ENCODE results near the gene C1QTNF5. TPM values are rescaled to one million over a fixed set of nuclear protein-coding genes. Genes with fewer than 3 reads are reported as not detected.

Gene C1QTNF5
- total and polyA plus RNA-seq, 5 donors from 2014 or later, result not detected

- Mint-ChIP-seq H3K27me3 (peaks cover 18% of the 10 kb centered on the region), H3K27ac (no peak overlapping the region)
Observed at GRCh38 chr11:119371067-119371601, 30.5 kb upstream of the C1QTNF5 start.

DNA sequence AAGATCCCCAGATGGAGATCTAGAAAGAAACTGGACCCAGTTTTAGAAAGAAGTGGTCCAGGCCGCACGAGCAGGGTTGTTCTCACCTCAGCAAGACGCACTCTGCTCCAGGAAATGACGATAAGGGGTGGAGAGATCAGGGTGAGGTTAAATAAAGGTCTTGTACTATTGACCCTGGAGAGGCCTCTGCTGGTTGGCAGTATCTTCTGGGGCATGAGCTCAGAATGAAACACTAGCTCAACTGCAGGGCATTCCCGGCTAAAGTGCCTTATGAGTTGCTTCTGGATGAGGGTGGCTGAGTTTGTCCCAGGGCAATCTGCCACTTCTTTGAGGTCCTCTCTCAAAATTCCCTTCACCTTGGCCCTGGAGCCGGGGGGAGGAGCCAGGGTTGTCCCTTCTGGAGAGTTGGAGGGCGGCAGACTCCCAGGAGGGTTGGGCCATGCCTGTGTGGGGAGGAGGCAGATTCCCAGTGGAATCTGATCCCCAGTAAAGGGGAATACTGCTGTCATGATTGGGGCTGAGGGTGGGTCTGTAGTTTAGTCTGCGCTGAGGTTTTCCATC is 29.9 kb upstream of the C1QTNF5 start:
- Mint-ChIP-seq H3K9me3 (peaks cover 0 to 1% (median 0%) of the 10 kb centered on the region in 7 donors), H3K27ac (no peak overlapping the region), H3K36me3 (no peaks in the 10 kb centered on the region), H3K27me3 (peaks cover 24% of the 10 kb centered on the region), H3K4me3 (no peak overlapping the region), H3K4me1 (peaks cover 0 to 3% (median 0%) of the 10 kb centered on the region in 4 donors)
- Histone ChIP-seq H3K36me3 (ENCODE audit: control insufficient read depth, insufficient read depth, low read length) (no peaks in the 10 kb centered on the region), H3K27ac (ENCODE audit: insufficient read depth, low read length, poor library complexity, severe bottlenecking) (no peak overlapping the region), H3K27me3 (ENCODE audit: control insufficient read depth, insufficient read depth, low read length) (peaks cover 11% of the 10 kb centered on the region), H3K4me3 (ENCODE audit: low read depth, low read length) (no peak overlapping the region), H3K9me3 (ENCODE audit: control insufficient read depth in 2 of 2, low read length in 2 of 2) (no peaks in the 10 kb centered on the region), H3K4me1 (ENCODE audit: control insufficient read depth, insufficient read depth, low read length, poor library complexity, severe bottlenecking) (no peaks in the 10 kb centered on the region)
- no peak for DNase-seq
- no peak for ATAC-seq (ENCODE audit: low read depth in 2 of 2)

More at GRCh38 chr11:119371067-119371601, 30.5 kb upstream of the C1QTNF5 start:
- no peak overlapping the region for H3K4me3 Mint-ChIP-seq
- no peak overlapping the region for H3K27ac ChIP-seq (ENCODE audit: insufficient read depth, low read length, poor library complexity, severe bottlenecking)
- no peaks in the 10 kb centered on the region for H3K9me3 ChIP-seq (ENCODE audit: control insufficient read depth in 2 of 2, low read length in 2 of 2)
- peaks cover 0 to 3% (median 0%) of the 10 kb centered on the region in 4 donors for H3K4me1 Mint-ChIP-seq
- H3K9me3 Mint-ChIP-seq, result peaks cover 0 to 1% (median 0%) of the 10 kb centered on the region in 7 donors
- ATAC-seq (ENCODE audit: low read depth in 2 of 2) (no peak), DNase-seq (no peak)
- H3K4me3 ChIP-seq (ENCODE audit: low read depth, low read length), result no peak overlapping the region
- H3K4me1 ChIP-seq (ENCODE audit: control insufficient read depth, insufficient read depth, low read length, poor library complexity, severe bottlenecking), result no peaks in the 10 kb centered on the region
- H3K27me3 ChIP-seq (ENCODE audit: control insufficient read depth, insufficient read depth, low read length), result peaks cover 10% of the 10 kb centered on the region
- H3K36me3 ChIP-seq (ENCODE audit: control insufficient read depth, insufficient read depth, low read length), result no peaks in the 10 kb centered on the region
- no peaks in the 10 kb centered on the region for H3K36me3 Mint-ChIP-seq

DNA sequence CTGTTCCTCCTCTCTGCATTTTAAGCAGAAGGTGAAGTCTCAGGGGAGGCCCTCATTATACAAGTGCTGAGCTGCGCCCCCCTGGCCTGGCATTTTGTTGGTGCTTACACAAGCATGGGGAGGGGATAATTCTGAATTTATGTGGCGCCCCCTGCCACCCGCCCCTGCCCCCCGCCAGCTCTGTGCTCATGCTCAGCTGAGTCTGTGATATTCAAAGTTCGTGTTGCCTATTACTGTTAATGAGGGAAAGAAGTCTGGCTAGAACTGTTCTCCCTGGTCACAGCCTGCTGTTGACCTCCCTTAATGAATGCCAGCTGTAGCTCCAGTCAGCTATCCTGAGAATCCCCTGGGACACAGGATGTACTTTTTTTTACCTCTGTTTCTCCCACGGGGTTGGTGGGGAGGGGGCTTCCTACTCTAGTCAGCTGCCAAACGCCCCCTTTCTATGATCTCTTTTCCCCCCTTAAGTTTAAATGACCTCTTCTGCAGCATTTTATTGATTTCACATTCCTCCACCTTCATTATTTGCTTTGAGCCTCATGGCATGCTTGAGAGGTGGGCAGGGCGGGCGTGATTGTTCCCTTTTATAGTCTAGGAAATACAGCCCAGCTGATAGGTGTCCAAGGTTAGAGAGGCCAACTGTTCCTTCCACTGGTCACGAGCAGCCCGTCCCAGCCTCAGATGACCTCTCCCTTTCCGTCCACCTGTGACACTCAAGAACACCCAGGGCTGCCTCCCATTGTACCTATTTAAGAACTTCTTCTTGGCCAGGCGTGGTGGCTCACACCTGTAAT is 28.6 kb upstream of the C1QTNF5 start:
- no peaks in the 10 kb centered on the region for H3K36me3 ChIP-seq (ENCODE audit: control insufficient read depth, insufficient read depth, low read length)
- Mint-ChIP-seq H3K4me1 (peaks cover 0 to 10% (median 4%) of the 10 kb centered on the region in 4 donors), H3K4me3 (peak overlapping the region in 1 of 4 donors; percentile 66), H3K27ac (no peak overlapping the region), H3K9me3 (peaks cover 0 to 1% (median 0%) of the 10 kb centered on the region in 7 donors), H3K27me3 (peaks cover 37% of the 10 kb centered on the region), H3K36me3 (no peaks in the 10 kb centered on the region)
- H3K4me3 ChIP-seq (ENCODE audit: low read depth, low read length), result no peak overlapping the region
- H3K9me3 ChIP-seq (ENCODE audit: control insufficient read depth in 2 of 2, low read length in 2 of 2), result no peaks in the 10 kb centered on the region
- ATAC-seq (ENCODE audit: low read depth in 2 of 2) (no peak), DNase-seq (no peak)
- H3K4me1 ChIP-seq (ENCODE audit: control insufficient read depth, insufficient read depth, low read length, poor library complexity, severe bottlenecking), result peaks cover 3% of the 10 kb centered on the region
- H3K27me3 ChIP-seq (ENCODE audit: control insufficient read depth, insufficient read depth, low read length), result peaks cover 23% of the 10 kb centered on the region
- no peak overlapping the region for H3K27ac ChIP-seq (ENCODE audit: insufficient read depth, low read length, poor library complexity, severe bottlenecking)

DNA sequence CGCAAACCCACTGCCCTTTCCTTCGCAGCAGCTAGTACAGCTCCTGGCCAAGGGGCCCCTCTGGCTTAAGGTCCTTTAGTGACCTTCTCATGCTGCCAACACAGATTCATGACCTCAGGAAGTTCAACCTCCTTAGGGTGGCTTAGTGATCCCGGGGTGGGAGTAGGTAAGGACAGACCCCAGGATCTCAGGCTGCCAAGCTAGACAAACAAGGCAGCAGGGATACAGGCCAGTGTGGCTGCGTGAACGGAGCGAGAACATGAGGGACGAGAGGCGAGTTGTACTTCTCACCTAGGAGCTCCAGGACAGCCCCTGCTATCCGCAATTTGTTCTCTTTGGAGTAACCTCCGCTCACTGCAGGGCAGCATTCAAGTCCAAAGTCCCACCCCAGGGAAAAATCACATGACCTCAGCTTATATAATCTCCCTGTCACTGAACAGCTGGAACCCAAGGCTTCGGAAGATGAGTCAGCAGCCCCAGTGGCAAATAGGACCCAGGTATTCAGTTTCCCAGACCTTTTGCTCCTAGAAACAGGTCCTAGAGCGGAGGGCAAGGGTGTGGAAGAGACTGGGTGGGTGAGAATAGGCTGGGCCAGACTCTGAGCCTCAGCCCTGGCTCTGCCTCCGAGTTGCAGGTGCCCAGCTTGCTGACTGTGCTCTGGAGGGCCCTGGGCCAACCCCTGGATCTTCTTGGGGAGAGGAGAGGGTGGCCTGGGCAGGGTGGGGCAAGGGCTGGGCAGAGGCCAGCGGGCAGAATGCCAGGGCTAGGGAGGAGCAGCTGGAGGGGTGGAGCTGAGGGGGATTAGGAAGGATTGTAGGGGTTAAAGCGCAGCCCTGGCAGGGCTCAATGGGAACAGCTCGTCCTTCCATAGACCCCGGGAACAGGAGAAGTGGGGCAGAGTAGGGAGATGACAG is 27.7 kb upstream of the C1QTNF5 start:
- H3K27me3 ChIP-seq (ENCODE audit: control insufficient read depth, insufficient read depth, low read length), result peaks cover 23% of the 10 kb centered on the region
- no peak for ATAC-seq (ENCODE audit: low read depth in 2 of 2)
- no peak for DNase-seq
- peaks cover 0 to 1% (median 0%) of the 10 kb centered on the region in 7 donors for H3K9me3 Mint-ChIP-seq
- H3K36me3 Mint-ChIP-seq, result no peaks in the 10 kb centered on the region
- no peak overlapping the region for H3K27ac ChIP-seq (ENCODE audit: insufficient read depth, low read length, poor library complexity, severe bottlenecking)
- no peak overlapping the region for H3K4me3 Mint-ChIP-seq
- peaks cover 6% of the 10 kb centered on the region for H3K4me1 ChIP-seq (ENCODE audit: control insufficient read depth, insufficient read depth, low read length, poor library complexity, severe bottlenecking)
- H3K4me3 ChIP-seq (ENCODE audit: low read depth, low read length), result no peak overlapping the region
- peaks cover 0 to 9% (median 4%) of the 10 kb centered on the region in 4 donors for H3K4me1 Mint-ChIP-seq
- H3K27me3 Mint-ChIP-seq, result peaks cover 38% of the 10 kb centered on the region
- no peak overlapping the region for H3K27ac Mint-ChIP-seq
- no peaks in the 10 kb centered on the region for H3K9me3 ChIP-seq (ENCODE audit: control insufficient read depth in 2 of 2, low read length in 2 of 2)
- no peaks in the 10 kb centered on the region for H3K36me3 ChIP-seq (ENCODE audit: control insufficient read depth, insufficient read depth, low read length)

DNA sequence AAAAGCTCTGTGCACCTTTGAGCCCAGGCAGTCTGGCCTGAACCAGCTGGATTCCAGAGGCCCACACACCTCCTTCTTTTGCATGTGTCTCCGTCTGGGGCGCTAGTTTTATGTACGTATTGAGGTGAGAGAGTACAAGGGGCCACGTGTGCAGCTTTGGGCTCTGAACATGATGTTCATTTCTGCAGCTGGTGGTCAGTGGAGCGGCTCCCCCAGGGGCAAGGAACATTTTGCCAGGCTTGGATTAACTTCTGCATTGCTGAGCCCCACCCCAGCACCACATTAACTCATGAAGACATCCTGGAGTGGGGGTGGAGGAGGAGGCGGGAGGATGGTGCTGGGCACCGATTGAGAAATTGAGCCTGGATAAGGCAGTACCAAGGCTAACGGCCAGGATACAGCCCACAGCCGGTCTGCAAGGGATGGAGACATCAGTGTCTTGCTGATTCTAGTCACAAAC is 27.0 kb upstream of the C1QTNF5 start:
- Mint-ChIP-seq H3K36me3 (no peaks in the 10 kb centered on the region), H3K4me1 (peaks cover 0 to 12% (median 4%) of the 10 kb centered on the region in 4 donors), H3K4me3 (no peak overlapping the region), H3K9me3 (peaks cover 0 to 1% (median 0%) of the 10 kb centered on the region in 7 donors), H3K27me3 (peaks cover 45% of the 10 kb centered on the region), H3K27ac (no peak overlapping the region)
- Histone ChIP-seq H3K4me3 (ENCODE audit: low read depth, low read length) (no peak overlapping the region), H3K27ac (ENCODE audit: insufficient read depth, low read length, poor library complexity, severe bottlenecking) (no peak overlapping the region), H3K36me3 (ENCODE audit: control insufficient read depth, insufficient read depth, low read length) (no peaks in the 10 kb centered on the region), H3K4me1 (ENCODE audit: control insufficient read depth, insufficient read depth, low read length, poor library complexity, severe bottlenecking) (peaks cover 6% of the 10 kb centered on the region), H3K9me3 (ENCODE audit: control insufficient read depth in 2 of 2, low read length in 2 of 2) (no peaks in the 10 kb centered on the region), H3K27me3 (ENCODE audit: control insufficient read depth, insufficient read depth, low read length) (peaks cover 23% of the 10 kb centered on the region)
- ATAC-seq (ENCODE audit: low read depth in 2 of 2) (no peak), DNase-seq (no peak)

DNA sequence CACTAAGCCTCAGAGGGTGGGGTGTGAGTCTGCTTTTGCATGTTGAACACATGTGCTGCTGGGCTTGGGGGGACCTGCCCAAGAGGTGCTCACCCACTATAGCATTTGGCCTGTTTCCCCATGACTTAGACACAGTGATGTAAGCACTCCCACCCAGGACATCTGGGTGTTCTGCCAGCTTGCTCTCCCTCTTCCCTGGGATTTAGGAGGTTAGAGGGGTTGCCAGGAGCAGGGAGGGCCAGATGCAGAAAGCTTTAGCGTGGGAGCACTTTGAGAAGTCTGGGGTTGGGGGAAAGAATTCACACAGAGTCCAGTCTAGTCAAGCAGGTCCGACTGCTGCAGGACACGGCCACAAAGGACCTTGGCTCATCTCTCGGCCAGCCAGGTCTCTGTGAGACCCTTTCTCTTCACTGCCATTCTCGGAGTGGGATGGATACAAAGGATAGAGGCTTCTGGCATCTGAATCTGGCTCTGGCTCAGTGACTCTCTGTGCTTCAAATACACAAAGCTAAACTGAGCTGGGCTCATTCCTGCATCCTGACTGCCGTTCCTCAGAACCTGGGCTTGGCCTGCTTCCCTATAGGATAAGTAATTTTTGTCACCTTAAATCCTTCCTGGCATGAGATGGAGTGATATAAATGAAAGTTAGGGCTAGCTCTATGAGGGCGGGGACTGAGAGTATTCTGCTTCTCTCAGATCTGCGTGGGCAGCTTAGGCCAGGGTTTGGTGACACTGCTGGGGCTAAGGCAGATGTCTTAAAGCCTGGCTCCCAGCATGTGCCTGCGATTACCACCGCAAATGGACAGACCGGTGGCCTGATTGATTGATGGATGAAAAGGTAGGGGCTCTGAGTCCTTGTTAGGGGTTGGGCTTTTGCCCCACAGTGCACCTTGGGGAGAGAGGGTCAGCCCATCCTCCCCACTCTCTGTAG is 26.3 kb upstream of the C1QTNF5 start:
- Histone ChIP-seq H3K9me3 (ENCODE audit: control insufficient read depth in 2 of 2, low read length in 2 of 2) (no peaks in the 10 kb centered on the region), H3K4me3 (ENCODE audit: low read depth, low read length) (no peak overlapping the region), H3K27ac (ENCODE audit: insufficient read depth, low read length, poor library complexity, severe bottlenecking) (no peak overlapping the region), H3K4me1 (ENCODE audit: control insufficient read depth, insufficient read depth, low read length, poor library complexity, severe bottlenecking) (peaks cover 6% of the 10 kb centered on the region), H3K36me3 (ENCODE audit: control insufficient read depth, insufficient read depth, low read length) (no peaks in the 10 kb centered on the region), H3K27me3 (ENCODE audit: control insufficient read depth, insufficient read depth, low read length) (peaks cover 23% of the 10 kb centered on the region)
- Mint-ChIP-seq H3K27me3 (peaks cover 47% of the 10 kb centered on the region), H3K9me3 (peaks cover 0 to 1% (median 0%) of the 10 kb centered on the region in 7 donors), H3K36me3 (no peaks in the 10 kb centered on the region), H3K4me3 (peak overlapping the region in 1 of 4 donors; percentile 8), H3K27ac (peak overlapping the region in 1 of 3 donors; percentile 5), H3K4me1 (peaks cover 0 to 15% (median 4%) of the 10 kb centered on the region in 4 donors)
- no peak for DNase-seq
- no peak for ATAC-seq (ENCODE audit: low read depth in 2 of 2)
